AG10803 (cell line): ENCODE data around the gene HMX1.

Source experiments
- DNase-seq: peaks from one replicate; pipeline ENCODE4 v3.0.0; 2010; ENCODE audit warnings: low read depth
- H3K4me3 ChIP-seq: 2 replicates; pipeline ENCODE4 v1.5.1; 2011; ENCODE audit warnings: mild to moderate bottlenecking, low read length, control low read depth
- CTCF ChIP-seq: conservative IDR thresholded peaks from 2 replicates; pipeline ENCODE4 v1.5.1; 2011; ENCODE audit warnings: mild to moderate bottlenecking, low read length, control low read depth, inconsistent platforms

Gene HMX1

GRCh38 chr4:8853249-8853648 lies 18.4 kb downstream of the HMX1 start:
- H3K4me3 ChIP-seq, result no peak overlapping the region
- no peak for TF ChIP-seq CTCF
- no peak for DNase-seq

GRCh38 chr4:8852118-8852704 lies 19.4 kb downstream of the HMX1 start:
- H3K4me3 ChIP-seq, result no peak overlapping the region
- no peak for TF ChIP-seq CTCF
- no peak for DNase-seq

GRCh38 chr4:8851321-8852117 lies 20.1 kb downstream of the HMX1 start:
- TF ChIP-seq CTCF, result no peak
- H3K4me3 ChIP-seq, result no peak overlapping the region
- no peak for DNase-seq

- DNase-seq, result no peak
- TF ChIP-seq CTCF, result no peak
- H3K4me3 ChIP-seq, result no peak overlapping the region
Observed at GRCh38 chr4:8850830-8851188, 20.8 kb downstream of the HMX1 start.

- no peak overlapping the region for H3K4me3 ChIP-seq
- no peak for TF ChIP-seq CTCF
- DNase-seq, result no peak
Observed at GRCh38 chr4:8850074-8850829, 21.4 kb downstream of the HMX1 start.

- no peak for TF ChIP-seq CTCF
- DNase-seq, result no peak
- H3K4me3 ChIP-seq, result no peak overlapping the region
Observed at GRCh38 chr4:8849266-8850073, 22.2 kb downstream of the HMX1 start.
